ENCODE measurements around the gene RNF103. TPM values are rescaled to one million over a fixed set of nuclear protein-coding genes. Genes with fewer than 3 reads are reported as not detected.
A peak's percentile ranks its signal among the peaks of the same experiment; 100 is the strongest.

Gene RNF103
- total and polyA plus RNA-seq, 2 of the 13 experiments (the other 11 are each of a cell fraction or from before 2014, with no cell fraction given), result 19.8 to 21.1 TPM

DNA sequence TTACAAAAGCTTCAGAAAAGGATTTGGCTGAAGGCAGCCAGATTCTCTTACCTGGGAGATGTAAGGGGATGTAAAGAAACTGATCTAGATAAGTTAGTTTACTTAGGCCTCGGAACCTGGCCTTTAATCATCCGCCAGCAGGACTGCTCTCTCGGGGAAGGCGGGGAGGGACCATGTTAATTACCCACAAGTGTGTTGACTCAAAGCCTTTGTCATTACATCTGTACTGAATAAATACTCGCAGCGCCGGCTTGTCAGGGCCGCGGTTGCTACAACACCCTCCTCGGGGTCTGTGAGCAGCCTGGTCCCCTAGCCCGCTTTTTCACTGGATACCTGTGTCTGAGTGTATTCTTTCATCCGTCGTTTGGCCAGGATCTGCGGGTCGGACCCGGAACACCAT is 67.2 kb downstream of the RNF103 start (continued):
- TF ChIP-seq, protein P1, sequence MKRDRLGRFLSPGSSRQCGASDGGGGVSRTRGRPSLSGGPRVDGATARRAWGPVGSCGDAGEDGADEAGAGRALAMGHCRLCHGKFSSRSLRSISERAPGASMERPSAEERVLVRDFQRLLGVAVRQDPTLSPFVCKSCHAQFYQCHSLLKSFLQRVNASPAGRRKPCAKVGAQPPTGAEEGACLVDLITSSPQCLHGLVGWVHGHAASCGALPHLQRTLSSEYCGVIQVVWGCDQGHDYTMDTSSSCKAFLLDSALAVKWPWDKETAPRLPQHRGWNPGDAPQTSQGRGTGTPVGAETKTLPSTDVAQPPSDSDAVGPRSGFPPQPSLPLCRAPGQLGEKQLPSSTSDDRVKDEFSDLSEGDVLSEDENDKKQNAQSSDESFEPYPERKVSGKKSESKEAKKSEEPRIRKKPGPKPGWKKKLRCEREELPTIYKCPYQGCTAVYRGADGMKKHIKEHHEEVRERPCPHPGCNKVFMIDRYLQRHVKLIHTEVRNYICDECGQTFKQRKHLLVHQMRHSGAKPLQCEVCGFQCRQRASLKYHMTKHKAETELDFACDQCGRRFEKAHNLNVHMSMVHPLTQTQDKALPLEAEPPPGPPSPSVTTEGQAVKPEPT (CRISPR knock-in tag; IDR thresholded peaks at IDR 0.05; ENCODE audit: low read depth), result no peak
- TF ChIP-seq, protein P2, sequence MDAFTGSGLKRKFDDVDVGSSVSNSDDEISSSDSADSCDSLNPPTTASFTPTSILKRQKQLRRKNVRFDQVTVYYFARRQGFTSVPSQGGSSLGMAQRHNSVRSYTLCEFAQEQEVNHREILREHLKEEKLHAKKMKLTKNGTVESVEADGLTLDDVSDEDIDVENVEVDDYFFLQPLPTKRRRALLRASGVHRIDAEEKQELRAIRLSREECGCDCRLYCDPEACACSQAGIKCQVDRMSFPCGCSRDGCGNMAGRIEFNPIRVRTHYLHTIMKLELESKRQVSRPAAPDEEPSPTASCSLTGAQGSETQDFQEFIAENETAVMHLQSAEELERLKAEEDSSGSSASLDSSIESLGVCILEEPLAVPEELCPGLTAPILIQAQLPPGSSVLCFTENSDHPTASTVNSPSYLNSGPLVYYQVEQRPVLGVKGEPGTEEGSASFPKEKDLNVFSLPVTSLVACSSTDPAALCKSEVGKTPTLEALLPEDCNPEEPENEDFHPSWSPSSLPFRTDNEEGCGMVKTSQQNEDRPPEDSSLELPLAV (CRISPR knock-in tag; conservative IDR thresholded peaks at IDR 0.05; ENCODE audit: low read depth), result no peak
- no peak for TF ChIP-seq TP53 (CRISPR knock-in tag; conservative IDR thresholded peaks at IDR 0.05)
- no peak for TF ChIP-seq ZSCAN12 (CRISPR knock-in tag; IDR thresholded peaks at IDR 0.05)
- no peak for TF ChIP-seq EEA1 (CRISPR knock-in tag; IDR thresholded peaks at IDR 0.05; ENCODE audit: borderline replicate concordance)
- TF ChIP-seq ZSCAN21 (CRISPR knock-in tag; IDR thresholded peaks at IDR 0.05; ENCODE audit: borderline replicate concordance), result no peak
- no peak for TF ChIP-seq ELF1 (CRISPR knock-in tag; IDR thresholded peaks at IDR 0.05)
- no peak for TF ChIP-seq HNRNPUL1 (IDR thresholded peaks at IDR 0.05; ENCODE audit: low read depth, low read length)
- TF ChIP-seq ZNF724P (CRISPR knock-in tag; IDR thresholded peaks at IDR 0.05; ENCODE audit: borderline replicate concordance), result no peak
- peak; percentile 44 for TF ChIP-seq ASH2L (IDR thresholded peaks at IDR 0.05; ENCODE audit: insufficient read length, low read depth, low read length)
- TF ChIP-seq ZNF737 (CRISPR knock-in tag; IDR thresholded peaks at IDR 0.05; ENCODE audit: borderline replicate concordance), result no peak
- peak; percentile 81; the same call in 1 of the 2 replicates for TF ChIP-seq HDAC2 (CRISPR knock-in tag; IDR thresholded peaks at IDR 0.05)
- no peak for TF ChIP-seq ZNF713 (CRISPR knock-in tag; IDR thresholded peaks at IDR 0.05)
- no peak for TF ChIP-seq NR2C2 (CRISPR knock-in tag; IDR thresholded peaks at IDR 0.05; ENCODE audit: borderline replicate concordance)
- TF ChIP-seq MTF1 (CRISPR knock-in tag; IDR thresholded peaks at IDR 0.05), result no peak
- TF ChIP-seq, protein P3, sequence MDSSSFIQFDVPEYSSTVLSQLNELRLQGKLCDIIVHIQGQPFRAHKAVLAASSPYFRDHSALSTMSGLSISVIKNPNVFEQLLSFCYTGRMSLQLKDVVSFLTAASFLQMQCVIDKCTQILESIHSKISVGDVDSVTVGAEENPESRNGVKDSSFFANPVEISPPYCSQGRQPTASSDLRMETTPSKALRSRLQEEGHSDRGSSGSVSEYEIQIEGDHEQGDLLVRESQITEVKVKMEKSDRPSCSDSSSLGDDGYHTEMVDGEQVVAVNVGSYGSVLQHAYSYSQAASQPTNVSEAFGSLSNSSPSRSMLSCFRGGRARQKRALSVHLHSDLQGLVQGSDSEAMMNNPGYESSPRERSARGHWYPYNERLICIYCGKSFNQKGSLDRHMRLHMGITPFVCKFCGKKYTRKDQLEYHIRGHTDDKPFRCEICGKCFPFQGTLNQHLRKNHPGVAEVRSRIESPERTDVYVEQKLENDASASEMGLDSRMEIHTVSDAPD (CRISPR knock-in tag; IDR thresholded peaks at IDR 0.05), result no peak
- TF ChIP-seq, protein P4, sequence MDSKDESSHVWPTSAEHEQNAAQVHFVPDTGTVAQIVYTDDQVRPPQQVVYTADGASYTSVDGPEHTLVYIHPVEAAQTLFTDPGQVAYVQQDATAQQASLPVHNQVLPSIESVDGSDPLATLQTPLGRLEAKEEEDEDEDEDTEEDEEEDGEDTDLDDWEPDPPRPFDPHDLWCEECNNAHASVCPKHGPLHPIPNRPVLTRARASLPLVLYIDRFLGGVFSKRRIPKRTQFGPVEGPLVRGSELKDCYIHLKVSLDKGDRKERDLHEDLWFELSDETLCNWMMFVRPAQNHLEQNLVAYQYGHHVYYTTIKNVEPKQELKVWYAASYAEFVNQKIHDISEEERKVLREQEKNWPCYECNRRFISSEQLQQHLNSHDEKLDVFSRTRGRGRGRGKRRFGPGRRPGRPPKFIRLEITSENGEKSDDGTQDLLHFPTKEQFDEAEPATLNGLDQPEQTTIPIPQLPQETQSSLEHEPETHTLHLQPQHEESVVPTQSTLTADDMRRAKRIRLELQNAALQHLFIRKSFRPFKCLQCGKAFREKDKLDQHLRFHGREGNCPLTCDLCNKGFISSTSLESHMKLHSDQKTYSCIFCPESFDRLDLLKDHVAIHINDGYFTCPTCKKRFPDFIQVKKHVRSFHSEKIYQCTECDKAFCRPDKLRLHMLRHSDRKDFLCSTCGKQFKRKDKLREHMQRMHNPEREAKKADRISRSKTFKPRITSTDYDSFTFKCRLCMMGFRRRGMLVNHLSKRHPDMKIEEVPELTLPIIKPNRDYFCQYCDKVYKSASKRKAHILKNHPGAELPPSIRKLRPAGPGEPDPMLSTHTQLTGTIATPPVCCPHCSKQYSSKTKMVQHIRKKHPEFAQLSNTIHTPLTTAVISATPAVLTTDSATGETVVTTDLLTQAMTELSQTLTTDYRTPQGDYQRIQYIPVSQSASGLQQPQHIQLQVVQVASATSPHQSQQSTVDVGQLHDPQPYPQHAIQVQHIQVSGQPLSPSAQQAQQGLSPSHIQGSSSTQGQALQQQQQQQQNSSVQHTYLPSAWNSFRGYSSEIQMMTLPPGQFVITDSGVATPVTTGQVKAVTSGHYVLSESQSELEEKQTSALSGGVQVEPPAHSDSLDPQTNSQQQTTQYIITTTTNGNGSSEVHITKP (CRISPR knock-in tag; IDR thresholded peaks at IDR 0.05; ENCODE audit: low read depth), result peak; percentile 90
- TF ChIP-seq SUZ12 (IDR thresholded peaks at IDR 0.05; ENCODE audit: low read depth, low read length), result no peak
- no peak for TF ChIP-seq YY1 (IDR thresholded peaks at IDR 0.05; ENCODE audit: insufficient read depth, insufficient replicate concordance, low read depth, low read length)
- no peak for TF ChIP-seq CAMTA2 (CRISPR knock-in tag; IDR thresholded peaks at IDR 0.05; ENCODE audit: borderline replicate concordance)

Data from HepG2 (cell line).